Mucosa of descending colon (tissue), 3 donors: ENCODE measurements around the gene SPPL3. TPM values are rescaled to one million over a fixed set of nuclear protein-coding genes. Genes with fewer than 3 reads are reported as not detected.

Source experiments
- ATAC-seq: fragments of 200-7000 bp; cut with Tn5 transposase; one replicate; pipeline ENCODE4 v1.9.1; 2020; ENCODE audit warnings: mild to moderate bottlenecking, moderate library complexity
- DNase-seq, 3 donors: peaks; one replicate each; pipeline ENCODE4 v3.0.0-alpha.2; 2020
- H3K36me3 ChIP-seq: fragments of 200-600 bp; one replicate; pipeline ENCODE4 v1.8.0; 2021; ENCODE audit warnings: low read depth, mild to moderate bottlenecking
- H3K4me1 ChIP-seq: fragments of 200-600 bp; one replicate; pipeline ENCODE4 v1.8.0; 2021; ENCODE audit warnings: low read depth, mild to moderate bottlenecking
- H3K4me3 ChIP-seq: fragments of 200-600 bp; one replicate; pipeline ENCODE4 v1.8.0; 2021; ENCODE audit warnings: mild to moderate bottlenecking
- H3K9me3 ChIP-seq: fragments of 200-600 bp; one replicate; pipeline ENCODE4 v1.8.0; 2021; ENCODE audit warnings: mild to moderate bottlenecking
- CTCF ChIP-seq: fragments of 200-600 bp; IDR thresholded peaks from one replicate; pipeline ENCODE4 v1.8.0; 2022; ENCODE audit warnings: antibody characterized with exemption, mild to moderate bottlenecking
- intact Hi-C, 2 donors: fragments of 100-400 bp; cut with DNase I in 1 of 2; cut with micrococcal nuclease in 1 of 2; formaldehyde crosslinking; loops; one replicate each; pipeline versions ENCODE4 v1.11.0 to v1.11.1; 2022; cut with DNase I, micrococcal nuclease
- total RNA-seq, 3 donors: library from RNA; stranded (reverse); fragmentation: NEBNext Ultra II Directional in 2 of 3; extraction: Animal tissue kit (Norgen Biotek cat#: 25700) in 2 of 3; gene quantifications; one replicate each; pipeline versions ENCODE4 v1.2.1 to v1.2.4, GENCODE V29; 2021 to 2023
- donor health status: DM: no; HTN: no; CAD: no; lungs with moderate emphysema.
- donor health status: DM: no; HTN: no; CAD: no.
- donor health status: DM: no; HTN: yes; CAD: no.

Gene SPPL3
- total RNA-seq, 3 donors from 2014 or later = 51.8 to 72.1 (median 65.6) TPM

- intact Hi-C loops = no loop called here
- Histone ChIP-seq H3K4me3 (no peak overlapping the region), H3K36me3 (no peaks in the 10 kb centered on the region), H3K9me3 (no peaks in the 10 kb centered on the region), H3K4me1 (no peaks in the 10 kb centered on the region)
- ATAC-seq = peak; percentile 60
- TF ChIP-seq CTCF = no peak
- peak in 1 of 3 donors; percentile 35 for DNase-seq
Measured at GRCh38 chr12:120820884-120821510, 83.2 kb downstream of the SPPL3 start.

GRCh38 chr12:120818416-120818815 lies 85.7 kb downstream of the SPPL3 start:
- intact Hi-C loops = no loop called here
- no peaks in the 10 kb centered on the region for H3K4me1 ChIP-seq
- TF ChIP-seq CTCF = no peak
- ATAC-seq = no peak
- no peak for DNase-seq
- H3K4me3 ChIP-seq = no peak overlapping the region
- no peaks in the 10 kb centered on the region for H3K9me3 ChIP-seq
- H3K36me3 ChIP-seq = no peaks in the 10 kb centered on the region

- Histone ChIP-seq H3K4me1 (no peaks in the 10 kb centered on the region), H3K4me3 (no peak overlapping the region), H3K36me3 (no peaks in the 10 kb centered on the region), H3K9me3 (no peaks in the 10 kb centered on the region)
- ATAC-seq (peak; percentile 41), DNase-seq (no peak)
- intact Hi-C loops = no loop called here
- no peak for TF ChIP-seq CTCF
Measured at GRCh38 chr12:120817559-120818330, 86.4 kb downstream of the SPPL3 start.

GRCh38 chr12:120816363-120816762 lies 87.8 kb downstream of the SPPL3 start:
- H3K36me3 ChIP-seq = no peaks in the 10 kb centered on the region
- intact Hi-C loops = no loop called here
- ATAC-seq = no peak

GRCh38 chr12:120814903-120815429 lies 89.2 kb downstream of the SPPL3 start:
- Histone ChIP-seq H3K9me3 (no peaks in the 10 kb centered on the region), H3K4me1 (no peaks in the 10 kb centered on the region), H3K4me3 (no peak overlapping the region), H3K36me3 (no peaks in the 10 kb centered on the region)
- intact Hi-C loops = no loop called here
- DNase-seq = no peak
- ATAC-seq = no peak
- TF ChIP-seq CTCF = no peak

More at GRCh38 chr12:120816363-120816762, 87.8 kb downstream of the SPPL3 start:
- no peak overlapping the region for H3K4me3 ChIP-seq
- H3K4me1 ChIP-seq = no peaks in the 10 kb centered on the region
- H3K9me3 ChIP-seq = no peaks in the 10 kb centered on the region
- no peak for DNase-seq
- no peak for TF ChIP-seq CTCF
